DOHH2 (cell line): Measurements from ENCODE around the gene TMEM30B.

Experiments used
- H3F3A ChIP-seq: fragments of 200-600 bp; sonication (generic), shearing (Covaris generic); 2 replicates; pipeline ENCODE4 v1.6.0; 2016; ENCODE audit warnings: antibody characterized with exemption, mild to moderate bottlenecking; ENCODE audit not compliant: control insufficient read depth, insufficient read depth
- H3K27ac ChIP-seq: fragments of 200-600 bp; sonication (generic); 2 replicates; pipeline ENCODE4 v1.5.1; 2014; ENCODE audit warnings: low read depth, mild to moderate bottlenecking, low read length, moderate library complexity
- H3K27me3 ChIP-seq: fragments of 200-600 bp; sonication (generic); 2 replicates; pipeline ENCODE4 v1.6.1; 2014; ENCODE audit warnings: mild to moderate bottlenecking, low read length, mixed read lengths; ENCODE audit not compliant: control insufficient read depth
- H3K36me3 ChIP-seq: fragments of 200-600 bp; sonication (generic); 2 replicates; pipeline ENCODE4 v1.6.1; 2014; ENCODE audit warnings: mild to moderate bottlenecking, low read length, moderate library complexity, mixed read lengths; ENCODE audit not compliant: control insufficient read depth
- H3K4me1 ChIP-seq: fragments of 200-600 bp; sonication (generic); 2 replicates; pipeline ENCODE4 v1.6.1; 2014; ENCODE audit warnings: mild to moderate bottlenecking, low read length, mixed read lengths; ENCODE audit not compliant: control insufficient read depth
- H3K4me2 ChIP-seq: fragments of 200-600 bp; sonication (generic); 2 replicates; pipeline ENCODE4 v1.6.0; 2014; ENCODE audit warnings: mild to moderate bottlenecking, low read length, moderate library complexity
- H3K4me3 ChIP-seq: fragments of 200-600 bp; sonication (generic); 2 replicates; pipeline ENCODE4 v1.5.1; 2014; ENCODE audit warnings: mild to moderate bottlenecking, low read length, mixed read lengths
- H3K79me2 ChIP-seq: fragments of 200-600 bp; sonication (generic); 2 replicates; pipeline ENCODE4 v1.6.1; 2014; ENCODE audit warnings: mild to moderate bottlenecking, low read length, mixed read lengths; ENCODE audit not compliant: control insufficient read depth
- H3K9me2 ChIP-seq: fragments of 200-600 bp; sonication (generic); replicated peaks from 2 replicates; pipeline ENCODE4 v1.6.1; 2014; ENCODE audit warnings: mild to moderate bottlenecking, low read length, mixed read lengths; ENCODE audit not compliant: control insufficient read depth
- H3K9me3 ChIP-seq: fragments of 200-600 bp; sonication (generic); 2 replicates; pipeline ENCODE4 v1.6.1; 2014; ENCODE audit warnings: antibody characterized with exemption, low read length, mixed read lengths; ENCODE audit not compliant: control insufficient read depth, insufficient read depth
- H4K20me1 ChIP-seq: fragments of 200-600 bp; sonication (generic); 2 replicates; pipeline ENCODE4 v1.6.0; 2014; ENCODE audit warnings: low read depth, mild to moderate bottlenecking, antibody characterized with exemption, low read length, moderate library complexity; ENCODE audit not compliant: control insufficient read depth, insufficient read depth
- CTCF ChIP-seq: fragments of 200-600 bp; sonication (generic); IDR thresholded peaks from one replicate; pipeline ENCODE4 v1.5.1; 2014; ENCODE audit warnings: antibody characterized with exemption, mild to moderate bottlenecking, low read depth, low read length; ENCODE audit not compliant: poor library complexity, severe bottlenecking
- EZH2phosphoT487 ChIP-seq: fragments of 200-600 bp; sonication (generic); IDR thresholded peaks from 2 replicates; pipeline ENCODE4 v1.6.1; 2017; ENCODE audit warnings: borderline replicate concordance, mild to moderate bottlenecking, antibody characterized with exemption, low read length, moderate library complexity, mixed read lengths

TMEM30B gene

GRCh38 chr14:61287196-61287595, 6.1 kb upstream of the TMEM30B start:
- Histone ChIP-seq H3K9me3 (no peaks in the 10 kb centered on the region), H3K27me3 (no peaks in the 10 kb centered on the region; the same call in 1 of the 2 replicates), H3K79me2 (no peaks in the 10 kb centered on the region), H3K9me2 (no peaks in the 10 kb centered on the region), H3K4me2 (no peak overlapping the region), H4K20me1 (no peaks in the 10 kb centered on the region), H3K36me3 (no peaks in the 10 kb centered on the region), H3F3A (no peaks in the 10 kb centered on the region), H3K27ac (no peak overlapping the region), H3K4me3 (no peak overlapping the region), H3K4me1 (peaks cover 5% of the 10 kb centered on the region)
- TF ChIP-seq EZH2phosphoT487 (no peak), CTCF (no peak)

- Histone ChIP-seq H3K36me3 (no peaks in the 10 kb centered on the region), H3K4me1 (peaks cover 5% of the 10 kb centered on the region)
These were observed 4.2 kb upstream of the TMEM30B start for GRCh38 chr14:61285364-61285763.

GRCh38 chr14:61284001-61284400, 2.9 kb upstream of the TMEM30B start:
- no peaks in the 10 kb centered on the region for H3K9me2 ChIP-seq
- H3K4me3 ChIP-seq, result no peak overlapping the region
- no peaks in the 10 kb centered on the region; the same call in 1 of the 2 replicates for H3K27me3 ChIP-seq
- TF ChIP-seq CTCF (no peak), EZH2phosphoT487 (no peak)
- H4K20me1 ChIP-seq, result no peaks in the 10 kb centered on the region
- H3K9me3 ChIP-seq, result peaks cover 2% of the 10 kb centered on the region; the same call in 1 of the 2 replicates
- no peaks in the 10 kb centered on the region for H3K36me3 ChIP-seq
- no peak overlapping the region for H3K4me2 ChIP-seq
- H3F3A ChIP-seq, result no peaks in the 10 kb centered on the region
- H3K79me2 ChIP-seq, result no peaks in the 10 kb centered on the region
- H3K4me1 ChIP-seq, result peaks cover 5% of the 10 kb centered on the region
- H3K27ac ChIP-seq, result no peak overlapping the region

More at GRCh38 chr14:61285364-61285763, 4.2 kb upstream of the TMEM30B start:
- Histone ChIP-seq H3F3A (no peaks in the 10 kb centered on the region), H3K9me2 (no peaks in the 10 kb centered on the region), H3K9me3 (peaks cover 2% of the 10 kb centered on the region; the same call in 1 of the 2 replicates), H3K4me3 (no peak overlapping the region), H3K27ac (no peak overlapping the region), H3K4me2 (no peak overlapping the region), H3K27me3 (no peaks in the 10 kb centered on the region; the same call in 1 of the 2 replicates), H3K79me2 (no peaks in the 10 kb centered on the region), H4K20me1 (no peaks in the 10 kb centered on the region)
- TF ChIP-seq EZH2phosphoT487, result no peak
- TF ChIP-seq CTCF, result no peak
